WTC11 (cell line): ENCODE results near the gene ZNF506.
"Not testable (repeated sequence)": the region's sequence is repeated elsewhere in the genome, so short reads cannot be mapped to it uniquely, and the experiment has no call there.

Source experiments
- IRF2 ChIP-seq: sonication (generic); formaldehyde crosslinking; IDR thresholded peaks from 2 replicates; pipeline ENCODE4 v1.8.0; 2022; ENCODE audit warnings: low read depth, missing genetic modification reagents, borderline replicate concordance
- SP1 ChIP-seq: sonication (generic); formaldehyde crosslinking; conservative IDR thresholded peaks from 2 replicates; pipeline ENCODE4 v1.8.1; 2022; ENCODE audit warnings: missing genetic modification reagents
- TF ChIP-seq, protein P1 (sequence below): fragments of 200-600 bp; IDR thresholded peaks from 2 replicates; pipeline ENCODE4 v1.8.0; 2022; ENCODE audit warnings: antibody characterized with exemption
- TF ChIP-seq, protein P2 (sequence below): sonication (generic); formaldehyde crosslinking; IDR thresholded peaks from 2 replicates; pipeline ENCODE4 v1.8.0; 2022; ENCODE audit warnings: missing genetic modification reagents

DNA sequence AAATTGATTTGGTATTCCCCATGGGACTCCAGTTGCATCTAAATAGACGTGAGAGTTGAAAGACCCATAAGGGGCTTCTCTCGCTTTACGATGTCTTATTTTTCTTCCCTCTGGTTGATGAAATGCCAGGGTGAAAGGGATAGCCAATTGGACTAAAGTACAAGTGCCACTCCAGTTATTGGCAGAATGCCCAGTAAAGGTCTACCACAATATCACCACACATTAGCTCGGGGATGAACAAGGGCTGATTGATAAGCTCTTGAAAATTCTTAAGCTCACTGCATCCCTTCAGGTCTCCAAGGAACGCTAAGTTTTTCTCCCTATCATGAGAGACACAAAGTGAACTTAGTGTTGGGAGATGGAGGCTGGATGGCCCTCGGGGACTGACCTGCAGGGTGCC is 39.8 kb downstream of the ZNF506 start:
- TF ChIP-seq, protein P1, sequence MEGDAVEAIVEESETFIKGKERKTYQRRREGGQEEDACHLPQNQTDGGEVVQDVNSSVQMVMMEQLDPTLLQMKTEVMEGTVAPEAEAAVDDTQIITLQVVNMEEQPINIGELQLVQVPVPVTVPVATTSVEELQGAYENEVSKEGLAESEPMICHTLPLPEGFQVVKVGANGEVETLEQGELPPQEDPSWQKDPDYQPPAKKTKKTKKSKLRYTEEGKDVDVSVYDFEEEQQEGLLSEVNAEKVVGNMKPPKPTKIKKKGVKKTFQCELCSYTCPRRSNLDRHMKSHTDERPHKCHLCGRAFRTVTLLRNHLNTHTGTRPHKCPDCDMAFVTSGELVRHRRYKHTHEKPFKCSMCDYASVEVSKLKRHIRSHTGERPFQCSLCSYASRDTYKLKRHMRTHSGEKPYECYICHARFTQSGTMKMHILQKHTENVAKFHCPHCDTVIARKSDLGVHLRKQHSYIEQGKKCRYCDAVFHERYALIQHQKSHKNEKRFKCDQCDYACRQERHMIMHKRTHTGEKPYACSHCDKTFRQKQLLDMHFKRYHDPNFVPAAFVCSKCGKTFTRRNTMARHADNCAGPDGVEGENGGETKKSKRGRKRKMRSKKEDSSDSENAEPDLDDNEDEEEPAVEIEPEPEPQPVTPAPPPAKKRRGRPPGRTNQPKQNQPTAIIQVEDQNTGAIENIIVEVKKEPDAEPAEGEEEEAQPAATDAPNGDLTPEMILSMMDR = not testable (repeated sequence)
- TF ChIP-seq, protein P2, sequence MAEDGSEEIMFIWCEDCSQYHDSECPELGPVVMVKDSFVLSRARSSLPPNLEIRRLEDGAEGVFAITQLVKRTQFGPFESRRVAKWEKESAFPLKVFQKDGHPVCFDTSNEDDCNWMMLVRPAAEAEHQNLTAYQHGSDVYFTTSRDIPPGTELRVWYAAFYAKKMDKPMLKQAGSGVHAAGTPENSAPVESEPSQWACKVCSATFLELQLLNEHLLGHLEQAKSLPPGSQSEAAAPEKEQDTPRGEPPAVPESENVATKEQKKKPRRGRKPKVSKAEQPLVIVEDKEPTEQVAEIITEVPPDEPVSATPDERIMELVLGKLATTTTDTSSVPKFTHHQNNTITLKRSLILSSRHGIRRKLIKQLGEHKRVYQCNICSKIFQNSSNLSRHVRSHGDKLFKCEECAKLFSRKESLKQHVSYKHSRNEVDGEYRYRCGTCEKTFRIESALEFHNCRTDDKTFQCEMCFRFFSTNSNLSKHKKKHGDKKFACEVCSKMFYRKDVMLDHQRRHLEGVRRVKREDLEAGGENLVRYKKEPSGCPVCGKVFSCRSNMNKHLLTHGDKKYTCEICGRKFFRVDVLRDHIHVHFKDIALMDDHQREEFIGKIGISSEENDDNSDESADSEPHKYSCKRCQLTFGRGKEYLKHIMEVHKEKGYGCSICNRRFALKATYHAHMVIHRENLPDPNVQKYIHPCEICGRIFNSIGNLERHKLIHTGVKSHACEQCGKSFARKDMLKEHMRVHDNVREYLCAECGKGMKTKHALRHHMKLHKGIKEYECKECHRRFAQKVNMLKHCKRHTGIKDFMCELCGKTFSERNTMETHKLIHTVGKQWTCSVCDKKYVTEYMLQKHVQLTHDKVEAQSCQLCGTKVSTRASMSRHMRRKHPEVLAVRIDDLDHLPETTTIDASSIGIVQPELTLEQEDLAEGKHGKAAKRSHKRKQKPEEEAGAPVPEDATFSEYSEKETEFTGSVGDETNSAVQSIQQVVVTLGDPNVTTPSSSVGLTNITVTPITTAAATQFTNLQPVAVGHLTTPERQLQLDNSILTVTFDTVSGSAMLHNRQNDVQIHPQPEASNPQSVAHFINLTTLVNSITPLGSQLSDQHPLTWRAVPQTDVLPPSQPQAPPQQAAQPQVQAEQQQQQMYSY (CRISPR knock-in tag) = not testable (repeated sequence)
- not testable (repeated sequence) for TF ChIP-seq SP1, IRF2 (CRISPR knock-in tag)
